PC-9 (cell line): ENCODE measurements around the gene KCNAB2. TPM values are rescaled to one million over a fixed set of nuclear protein-coding genes. Genes with fewer than 3 reads are reported as not detected.
A peak's percentile ranks its signal among the peaks of the same experiment; 100 is the strongest.

Experiments used
- BruUV-seq: library from RNA; stranded (reverse); fragments of 400-500 nt; replicated peaks from 2 replicates; lab custom pipeline; 2021; lab: Mats Ljungman, UMichigan
- CTCF ChIA-PET: fragments of 300-600 bp; sonication (Branson Sonifier 250); formaldehyde crosslinking; loops from one replicate; lab custom pipeline; 2022; ENCODE audit warnings: antibody characterized with exemption; lab: Charles Lee
- POLR2A ChIA-PET: fragments of 300-600 bp; sonication (Branson Sonifier 250); formaldehyde crosslinking; loops from one replicate; lab custom pipeline; 2022; ENCODE audit warnings: antibody characterized with exemption; ENCODE audit not compliant: unreplicated experiment; lab: Charles Lee
- DNase-seq, 2 experiments: peaks; one replicate each; pipeline versions ENCODE4 v3.0.0 to v3.0.0-alpha.2; 2015 to 2022; ENCODE audit warnings: mixed read lengths in 1 of 2
- H2AFZ ChIP-seq: fragments of 200-600 bp; sonication (generic); 2 replicates; pipeline ENCODE4 v1.8.1; 2017; ENCODE audit warnings: antibody characterized with exemption
- H3F3A ChIP-seq: fragments of 200-600 bp; sonication (generic); 2 replicates; pipeline ENCODE4 v1.8.1; 2017; ENCODE audit warnings: antibody characterized with exemption, mild to moderate bottlenecking, low read depth; ENCODE audit not compliant: insufficient read depth
- H3K27ac ChIP-seq: fragments of 200-600 bp; sonication (generic); 2 replicates; pipeline ENCODE4 v1.6.1; 2016; ENCODE audit warnings: mixed run types
- H3K27me3 ChIP-seq: fragments of 200-600 bp; sonication (generic); 2 replicates; pipeline ENCODE4 v1.6.1; 2016; ENCODE audit warnings: low read depth, mixed run types; ENCODE audit not compliant: insufficient read depth
- H3K36me3 ChIP-seq: fragments of 200-600 bp; sonication (generic); 2 replicates; pipeline ENCODE4 v1.6.1; 2016; ENCODE audit warnings: low read depth, mixed run types
- H3K4me1 ChIP-seq: fragments of 200-600 bp; sonication (generic); replicated peaks from 2 replicates; pipeline ENCODE4 v1.6.1; 2016; ENCODE audit warnings: mixed run types; ENCODE audit not compliant: insufficient read depth
- H3K4me2 ChIP-seq: fragments of 200-600 bp; sonication (generic); 2 replicates; pipeline ENCODE4 v1.6.1; 2017; ENCODE audit warnings: mixed run types
- H3K4me3 ChIP-seq: fragments of 200-600 bp; sonication (generic); 2 replicates; pipeline ENCODE4 v1.6.1; 2016; ENCODE audit warnings: mixed run types
- H3K79me2 ChIP-seq: fragments of 200-600 bp; sonication (generic); 2 replicates; pipeline ENCODE4 v1.6.1; 2017; ENCODE audit warnings: low read depth, mixed run types
- H3K9me2 ChIP-seq: fragments of 200-600 bp; sonication (generic); 2 replicates; pipeline ENCODE4 v1.8.1; 2017; ENCODE audit warnings: mild to moderate bottlenecking; ENCODE audit not compliant: insufficient read depth
- H3K9me3 ChIP-seq: fragments of 200-600 bp; sonication (generic); 2 replicates; pipeline ENCODE4 v1.8.1; 2016; ENCODE audit warnings: low read depth; ENCODE audit not compliant: insufficient read depth
- H4K20me1 ChIP-seq: fragments of 200-600 bp; sonication (generic); 2 replicates; pipeline ENCODE4 v1.8.1; 2017; ENCODE audit not compliant: insufficient read depth
- CTCF ChIP-seq: fragments of 200-600 bp; sonication (generic); conservative IDR thresholded peaks from 2 replicates; pipeline ENCODE4 v1.6.1; 2017; ENCODE audit warnings: mixed run types, antibody characterized with exemption, mild to moderate bottlenecking, moderate library complexity
- EZH2 ChIP-seq: fragments of 200-600 bp; sonication (generic); IDR thresholded peaks from 2 replicates; pipeline ENCODE4 v1.8.0; 2017; ENCODE audit warnings: antibody characterized with exemption, low read depth
- intact Hi-C: fragments of 100-400 bp; cut with micrococcal nuclease; formaldehyde crosslinking; loops from one replicate; pipeline ENCODE4 v1.10.0; 2022; ENCODE audit not compliant: unreplicated experiment
- total RNA-seq: library from RNA; stranded (reverse); gene quantifications from 2 replicates; pipeline ENCODE4 v1.2.3, GENCODE V29; 2021

KCNAB2 gene
- total RNA-seq, 1 experiment from 2014 or later, result 19.6 TPM

GRCh38 chr1:6040444-6040843, 5.2 kb upstream of the KCNAB2 start:
- TF ChIP-seq CTCF, result no peak
- TF ChIP-seq EZH2, result no peak
- intact Hi-C loops, result loop anchor here (5.0 kb wide), 1 partner anchor 302 kb away; no protein-coding TSS in a partner anchor
- BruUV-seq, result no TSS peak

GRCh38 chr1:6040861-6041415, 4.8 kb upstream of the KCNAB2 start:
- DNase-seq, result no peak
- ChIA-PET POLR2A (no interaction called here), CTCF (interaction anchor here (0.6 to 0.7 kb wide), 2 partner anchors 205 to 440 kb away, joined by 3 to 7 read pairs; no protein-coding TSS in a partner anchor)
- no peak overlapping the region for H3K4me3 ChIP-seq
- H3K27me3 ChIP-seq, result no peaks in the 10 kb centered on the region
- H3K9me2 ChIP-seq, result no peaks in the 10 kb centered on the region
- no peaks in the 10 kb centered on the region for H3K36me3 ChIP-seq
- no peaks in the 10 kb centered on the region for H3K4me1 ChIP-seq
- H3K27ac ChIP-seq, result no peak overlapping the region
- H4K20me1 ChIP-seq, result no peaks in the 10 kb centered on the region
- intact Hi-C loops, result loop anchor here (5.0 kb wide), 1 partner anchor 301 kb away; no protein-coding TSS in a partner anchor
- H2AFZ ChIP-seq, result no peak overlapping the region
- BruUV-seq, result no TSS peak
- H3K4me2 ChIP-seq, result no peak overlapping the region
- H3K79me2 ChIP-seq, result no peaks in the 10 kb centered on the region
- TF ChIP-seq CTCF (no peak), EZH2 (no peak)
- H3K9me3 ChIP-seq, result no peaks in the 10 kb centered on the region
- no peaks in the 10 kb centered on the region for H3F3A ChIP-seq

More at GRCh38 chr1:6040444-6040843, 5.2 kb upstream of the KCNAB2 start:
- Histone ChIP-seq H3K27me3 (no peaks in the 10 kb centered on the region), H3K4me1 (no peaks in the 10 kb centered on the region), H3K27ac (no peak overlapping the region), H2AFZ (no peak overlapping the region), H3F3A (no peaks in the 10 kb centered on the region), H3K36me3 (no peaks in the 10 kb centered on the region), H3K4me2 (no peak overlapping the region), H3K9me2 (no peaks in the 10 kb centered on the region), H3K9me3 (no peaks in the 10 kb centered on the region), H3K4me3 (no peak overlapping the region), H4K20me1 (no peaks in the 10 kb centered on the region), H3K79me2 (no peaks in the 10 kb centered on the region)
- ChIA-PET POLR2A (no interaction called here), CTCF (no interaction called here)
- DNase-seq, result no peak

GRCh38 chr1:6041432-6042062, 4.1 kb upstream of the KCNAB2 start:
- POLR2A ChIA-PET, result no interaction called here
- H3F3A ChIP-seq, result no peaks in the 10 kb centered on the region
- H3K4me2 ChIP-seq, result no peak overlapping the region
- intact Hi-C loops, result loop anchor here (5.0 kb wide), 1 partner anchor 301 kb away; no protein-coding TSS in a partner anchor
- BruUV-seq, result no TSS peak
- H3K27ac ChIP-seq, result no peak overlapping the region
- TF ChIP-seq CTCF, result peak; percentile 62
- no peak for TF ChIP-seq EZH2
- peak in 1 of 2 experiments; percentile 44 for DNase-seq
- no peaks in the 10 kb centered on the region for H4K20me1 ChIP-seq
- no peaks in the 10 kb centered on the region for H3K4me1 ChIP-seq
- H3K79me2 ChIP-seq, result no peaks in the 10 kb centered on the region
- no peaks in the 10 kb centered on the region for H3K9me3 ChIP-seq
- H3K4me3 ChIP-seq, result no peak overlapping the region
- no peaks in the 10 kb centered on the region for H3K9me2 ChIP-seq
- no peaks in the 10 kb centered on the region for H3K36me3 ChIP-seq
- CTCF ChIA-PET, result interaction anchor here (0.6 to 0.7 kb wide), 2 partner anchors 204 to 440 kb away, joined by 3 to 7 read pairs; no protein-coding TSS in a partner anchor
- H3K27me3 ChIP-seq, result no peaks in the 10 kb centered on the region
- H2AFZ ChIP-seq, result no peak overlapping the region
